Stimulated activated CD4-positive, alpha-beta T cell treated with anti-CD3 and anti-CD28 coated beads, Interleukin-15, amount 100 ng/mL, for 48 hours (primary cell): Measurements from ENCODE around the gene SLC38A2.
A peak's percentile ranks its signal among the peaks of the same experiment; 100 is the strongest.
"Not testable (repeated sequence)": the region's sequence is repeated elsewhere in the genome, so short reads cannot be mapped to it uniquely, and the experiment has no call there.

Experiments
- DNase-seq, 2 donors: peaks; one replicate each; pipeline ENCODE4 v3.0.0-alpha.2; 2020; ENCODE audit warnings: low read depth in 2 of 2

The SLC38A2 gene

DNA sequence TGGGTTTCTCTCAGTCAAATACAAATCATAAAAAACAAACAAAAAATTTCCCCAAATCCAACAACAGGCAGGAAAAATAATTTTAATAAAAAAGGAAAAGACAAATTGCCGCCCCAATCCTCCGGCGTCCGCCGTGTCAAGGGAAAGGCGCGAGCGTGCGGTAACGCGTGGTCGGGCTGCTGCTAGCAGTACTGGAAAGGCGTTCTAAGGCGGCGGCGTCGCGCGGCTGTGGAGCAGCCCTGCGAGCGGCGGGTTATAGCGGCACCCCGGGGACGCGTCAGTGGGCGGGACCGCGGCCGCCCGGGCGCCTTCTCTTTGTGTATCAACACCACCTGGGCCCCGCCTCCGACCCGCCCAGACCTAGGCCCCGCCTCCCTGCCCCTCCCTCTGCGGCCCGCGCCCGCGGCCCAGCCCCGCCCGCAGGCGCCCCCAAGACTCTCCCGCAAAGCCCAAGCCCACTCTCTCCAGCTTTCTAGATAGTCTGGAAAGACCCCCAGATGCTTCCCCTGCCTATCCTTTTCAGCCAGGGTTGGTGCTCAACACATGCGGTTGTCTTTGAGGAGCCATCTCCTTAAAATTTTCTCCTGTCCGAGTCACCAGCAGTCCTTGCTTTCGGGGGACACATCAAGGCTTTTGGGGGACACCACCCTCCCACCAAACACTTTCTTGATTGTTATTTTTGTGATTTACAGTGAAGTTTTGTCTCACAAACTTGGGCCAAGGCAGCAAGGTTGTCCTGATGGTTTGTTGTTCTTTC lies at the start of gene SLC38A2:
SLC38A2 (minus strand) TSS at position 230 of the 757 bp plus-strand sequence. CDS start 1,480 bp downstream, outside the sequence.
- peak; percentile 93 to 96 for DNase-seq

GRCh38 chr12:46419675-46420074 lies 47.1 kb upstream of the SLC38A2 start:
- no peak for DNase-seq

DNA sequence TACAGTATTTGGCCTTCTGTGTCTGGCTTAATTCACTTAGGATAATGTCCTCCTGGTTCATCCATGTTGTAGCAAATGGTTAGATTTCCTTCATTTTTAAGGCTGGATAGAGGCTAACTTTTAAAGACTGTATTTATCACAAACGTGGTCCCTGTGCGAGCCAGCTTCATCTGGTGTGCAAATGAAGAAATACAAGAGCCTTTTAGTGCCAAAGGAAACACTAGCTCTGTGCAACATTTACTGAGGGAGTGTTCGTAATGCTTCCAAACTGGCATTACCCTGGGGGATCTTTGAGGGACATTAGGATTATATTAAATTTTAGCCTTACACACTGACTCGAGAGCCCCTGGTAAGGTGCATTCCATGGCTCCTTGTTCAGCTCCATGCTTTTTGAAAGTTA lies 43.0 kb upstream of the SLC38A2 start:
- no peak for DNase-seq

GRCh38 chr12:46414591-46415268 lies 42.2 kb upstream of the SLC38A2 start:
- no peak for DNase-seq

GRCh38 chr12:46413368-46413767 lies 40.8 kb upstream of the SLC38A2 start:
- no peak for DNase-seq

DNA sequence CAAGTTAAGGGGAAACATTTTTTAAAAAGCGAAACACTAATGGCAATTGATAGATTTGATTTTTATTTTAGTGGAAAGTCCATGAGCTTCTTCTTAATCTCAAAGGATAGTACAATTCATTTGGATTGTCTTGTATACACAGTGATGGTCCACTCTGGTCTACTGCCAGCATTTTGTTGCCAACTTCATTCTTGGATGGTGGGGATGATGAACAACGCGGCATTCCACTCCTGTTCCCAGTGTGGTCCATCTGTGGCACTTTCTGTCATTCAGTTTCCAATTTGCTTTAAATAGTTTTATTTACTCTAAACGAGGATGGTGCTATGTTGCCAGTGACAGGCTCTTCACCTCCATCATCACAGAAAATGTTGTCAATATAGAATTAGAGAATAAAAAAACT lies 40.3 kb upstream of the SLC38A2 start:
- DNase-seq, result no peak

DNA sequence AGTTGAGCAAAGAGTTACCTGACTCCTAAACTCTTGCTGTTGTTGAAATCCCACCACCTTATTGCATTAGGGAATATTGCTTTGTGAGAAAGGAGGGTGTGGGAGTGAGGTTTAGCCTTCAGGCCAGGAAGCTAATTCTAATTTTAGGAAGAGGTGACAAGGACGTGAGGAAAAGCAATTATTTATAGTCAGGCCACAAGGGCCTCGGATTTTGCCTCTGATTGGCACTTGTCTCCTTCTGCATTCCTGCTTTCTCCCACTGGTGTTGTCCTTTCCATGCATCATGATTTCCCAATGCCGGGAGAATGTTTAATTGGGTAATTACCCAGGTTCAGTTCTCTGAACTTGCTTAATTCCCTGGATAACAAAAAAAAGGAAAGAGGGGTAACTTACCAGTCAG lies 37.9 kb upstream of the SLC38A2 start:
- no peak for DNase-seq

DNA sequence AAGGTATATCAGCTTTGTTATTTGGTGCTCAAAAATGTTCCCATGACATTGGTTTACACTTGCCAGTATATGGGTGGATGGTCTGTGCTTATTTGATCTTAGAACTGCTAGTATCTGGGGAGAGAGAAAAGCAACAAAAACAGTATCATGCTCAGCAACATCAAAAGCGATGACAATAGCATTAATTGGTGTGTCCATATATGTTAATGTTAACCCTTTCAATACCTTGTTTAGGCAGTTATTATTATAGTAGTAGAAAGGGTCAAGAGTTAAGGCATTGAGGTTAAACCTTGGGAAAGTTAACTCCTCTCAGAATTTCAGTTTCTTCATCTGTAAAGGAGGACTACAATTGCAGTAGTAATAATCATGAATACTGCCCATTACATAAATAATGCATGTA lies 37.4 kb upstream of the SLC38A2 start:
- no peak for DNase-seq

- DNase-seq, result no peak
Measured at GRCh38 chr12:46409342-46409741, 36.8 kb upstream of the SLC38A2 start.

DNA sequence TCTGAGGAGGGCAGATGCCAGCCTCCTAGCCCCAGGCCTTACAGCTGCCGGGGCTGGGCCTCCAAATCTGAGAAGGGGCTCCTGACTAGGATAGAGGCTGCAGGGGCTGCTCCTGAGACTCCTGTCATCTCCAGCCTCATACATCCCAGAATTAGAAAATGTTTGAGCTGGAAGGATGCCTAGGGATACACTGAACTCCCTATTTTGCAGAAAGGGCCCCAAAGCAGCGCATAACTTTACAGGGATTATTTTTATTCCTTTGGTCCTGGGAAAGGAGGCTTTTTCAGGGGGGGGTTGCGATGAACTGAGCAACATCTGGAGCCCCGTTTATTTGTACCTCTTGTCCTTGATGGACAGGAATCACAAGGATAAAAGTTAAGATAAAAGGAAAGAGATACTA lies 35.9 kb upstream of the SLC38A2 start:
- no peak for DNase-seq

GRCh38 chr12:46407361-46407760 lies 34.8 kb upstream of the SLC38A2 start:
- DNase-seq, result no peak

DNA sequence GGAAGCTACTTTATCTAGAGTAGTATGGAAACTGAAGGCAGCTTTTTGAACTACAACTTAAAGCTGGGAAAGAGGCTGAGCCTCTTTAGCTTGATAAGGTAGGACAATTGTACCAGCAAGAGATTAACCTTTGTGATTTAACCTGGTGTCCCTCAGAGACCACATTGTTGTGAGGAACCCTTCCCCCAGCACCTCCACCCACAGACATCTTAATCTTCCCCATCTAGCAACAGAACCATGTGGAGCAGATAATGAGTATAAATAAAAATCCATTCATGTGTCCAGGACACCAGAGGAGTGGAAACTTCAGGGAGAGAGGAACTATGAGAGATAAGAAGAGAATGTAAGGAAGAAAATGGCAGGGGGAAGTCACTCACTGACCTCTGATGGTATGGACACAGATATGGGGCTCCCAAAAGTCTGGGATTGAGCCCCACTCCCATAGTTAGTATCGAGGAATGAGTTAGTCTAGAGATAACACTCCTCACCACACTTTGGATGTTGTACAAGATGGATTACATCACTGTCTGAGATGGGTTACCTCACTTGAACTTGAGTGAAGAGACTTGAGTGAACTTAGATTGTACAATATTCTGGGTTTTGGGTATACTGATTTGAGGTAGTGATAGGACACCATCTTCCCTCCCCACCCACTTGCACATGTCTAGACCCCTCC lies 33.9 kb upstream of the SLC38A2 start:
- DNase-seq, result no peak

- DNase-seq, result no peak
Measured at GRCh38 chr12:46404733-46405132, 32.2 kb upstream of the SLC38A2 start.

GRCh38 chr12:46404225-46404631 lies 31.7 kb upstream of the SLC38A2 start:
- DNase-seq, result no peak

DNA sequence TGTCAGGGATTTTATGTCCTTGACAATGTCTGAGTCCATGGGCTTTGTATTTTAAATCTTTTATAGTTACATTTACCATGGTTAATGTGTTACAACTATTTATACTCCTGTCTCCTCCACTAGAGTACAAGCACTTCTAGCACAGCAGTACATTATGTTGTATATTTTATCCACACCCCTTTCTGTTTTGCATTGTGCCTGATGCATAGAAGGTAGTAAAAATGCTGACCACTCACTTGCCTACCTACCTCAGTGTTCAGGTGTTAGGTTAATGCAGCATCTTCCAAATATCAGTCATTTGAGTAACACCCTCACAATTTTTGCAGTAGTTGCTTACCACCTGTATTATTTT lies 31.1 kb upstream of the SLC38A2 start:
- DNase-seq, result no peak

- no peak for DNase-seq
Measured at GRCh38 chr12:46402941-46403718, 30.6 kb upstream of the SLC38A2 start.

GRCh38 chr12:46402451-46402850 lies 29.9 kb upstream of the SLC38A2 start:
- no peak for DNase-seq

DNA sequence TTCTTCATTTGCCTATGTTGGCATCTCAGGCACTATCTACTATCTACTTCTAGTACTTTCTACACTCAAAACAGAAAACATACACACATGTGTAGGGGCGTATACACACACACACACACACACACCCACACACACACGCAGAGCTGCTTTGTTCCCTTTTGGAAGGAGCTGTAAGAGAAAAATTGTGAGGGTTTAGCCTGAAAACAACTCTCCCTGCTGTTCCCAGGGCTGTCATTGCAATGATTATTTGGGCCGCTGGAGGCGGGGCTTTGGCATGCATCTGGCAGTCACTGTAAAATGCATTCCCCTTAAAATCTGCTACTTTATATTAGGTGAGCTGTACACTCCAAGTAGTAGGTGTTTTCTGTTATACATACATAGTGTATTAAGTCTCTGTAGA lies 29.1 kb upstream of the SLC38A2 start:
- DNase-seq, result no peak

DNA sequence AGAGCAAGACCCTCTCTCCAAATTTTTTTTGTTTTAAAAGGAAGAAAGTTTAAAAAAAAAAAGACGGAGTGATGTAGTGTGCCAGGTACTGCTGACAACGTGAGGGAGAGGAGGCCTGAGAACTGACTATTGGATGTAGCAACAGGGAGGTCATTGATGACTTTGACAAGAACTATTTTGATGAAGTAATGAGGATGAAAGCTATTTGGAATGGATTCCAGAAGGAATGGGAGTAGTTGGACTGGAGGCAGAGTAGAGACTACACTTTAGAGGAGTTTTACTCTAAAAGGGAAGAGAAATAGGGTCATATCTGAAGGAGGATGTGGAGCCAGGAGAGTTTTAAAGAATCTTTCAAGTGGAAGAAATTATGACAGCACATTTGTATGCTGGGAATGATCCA lies 27.8 kb upstream of the SLC38A2 start:
- DNase-seq, result no peak

DNA sequence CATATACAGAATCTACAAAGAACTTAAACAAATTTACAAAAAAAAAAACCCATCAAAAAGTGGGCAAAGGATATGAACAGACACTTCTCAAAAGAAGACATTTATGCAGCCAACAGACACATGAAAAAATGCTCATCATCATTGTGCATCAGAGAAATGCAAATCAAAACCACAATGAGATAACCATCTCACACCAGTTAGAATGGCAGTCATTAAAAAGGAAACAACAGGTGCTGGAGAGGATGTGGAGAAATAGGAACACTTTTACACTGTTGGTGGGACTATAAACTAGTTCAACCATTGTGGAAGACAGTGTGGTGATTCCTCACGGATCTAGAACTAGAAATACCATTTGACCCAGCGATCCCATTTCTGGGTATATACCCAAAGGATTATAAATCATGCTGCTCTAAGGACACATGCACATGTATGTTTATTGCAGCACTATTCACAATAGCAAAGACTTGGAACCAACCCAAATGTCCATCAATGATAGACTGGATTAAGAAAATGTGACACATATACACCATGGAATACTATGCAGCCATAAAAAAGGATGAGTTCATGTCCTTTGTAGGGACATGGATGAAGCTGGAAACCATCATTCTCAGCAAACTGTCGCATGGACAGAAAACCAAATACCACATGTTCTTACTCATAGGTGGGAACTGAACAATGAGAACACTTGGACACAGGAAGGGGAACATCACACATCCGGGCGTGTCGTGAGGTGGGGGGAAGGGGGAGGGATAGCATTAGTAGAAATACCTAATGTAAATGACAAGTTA lies 27.1 kb upstream of the SLC38A2 start:
- DNase-seq, result not testable (repeated sequence)

GRCh38 chr12:46396826-46397225 lies 24.3 kb upstream of the SLC38A2 start:
- DNase-seq, result no peak
